Epithelial cell of esophagus (primary cell): ENCODE data around the gene IFNGR1.
A peak's percentile ranks its signal among the peaks of the same experiment; 100 is the strongest.

Experiments used
- DNase-seq: peaks from one replicate; pipeline ENCODE4 v3.0.0; 2010; ENCODE audit warnings: low read depth
- H3K4me3 ChIP-seq: 2 replicates; pipeline ENCODE4 v1.5.1; 2011; ENCODE audit warnings: mild to moderate bottlenecking, low read length, control low read depth
- TF ChIP-seq, protein P1 (sequence below): IDR thresholded peaks from 2 replicates; pipeline ENCODE4 v1.5.1; 2011; ENCODE audit warnings: low read depth, mild to moderate bottlenecking, low read length, control low read depth, inconsistent platforms; ENCODE audit not compliant: insufficient read depth; ENCODE audit errors: missing control alignments

The IFNGR1 gene

DNA sequence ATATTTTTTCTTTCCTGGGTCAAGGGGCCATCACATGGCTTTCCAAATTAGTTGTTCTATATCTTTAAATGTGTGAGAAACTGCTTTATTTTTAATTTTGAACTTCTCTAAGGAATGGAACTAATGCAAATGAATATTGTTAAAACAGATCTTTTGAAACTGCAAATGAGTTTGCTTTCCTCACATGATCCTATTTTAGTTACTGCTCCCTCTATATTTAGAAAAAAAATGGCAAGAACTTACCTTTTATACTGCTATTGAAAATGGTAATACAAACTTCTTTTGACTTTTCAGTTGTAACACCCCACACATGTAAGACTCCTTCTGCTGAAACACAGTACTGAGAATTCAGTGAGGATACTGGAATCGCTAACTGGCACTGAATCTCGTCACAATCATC is 15.9 kb downstream of the IFNGR1 start:
- TF ChIP-seq, protein P1, sequence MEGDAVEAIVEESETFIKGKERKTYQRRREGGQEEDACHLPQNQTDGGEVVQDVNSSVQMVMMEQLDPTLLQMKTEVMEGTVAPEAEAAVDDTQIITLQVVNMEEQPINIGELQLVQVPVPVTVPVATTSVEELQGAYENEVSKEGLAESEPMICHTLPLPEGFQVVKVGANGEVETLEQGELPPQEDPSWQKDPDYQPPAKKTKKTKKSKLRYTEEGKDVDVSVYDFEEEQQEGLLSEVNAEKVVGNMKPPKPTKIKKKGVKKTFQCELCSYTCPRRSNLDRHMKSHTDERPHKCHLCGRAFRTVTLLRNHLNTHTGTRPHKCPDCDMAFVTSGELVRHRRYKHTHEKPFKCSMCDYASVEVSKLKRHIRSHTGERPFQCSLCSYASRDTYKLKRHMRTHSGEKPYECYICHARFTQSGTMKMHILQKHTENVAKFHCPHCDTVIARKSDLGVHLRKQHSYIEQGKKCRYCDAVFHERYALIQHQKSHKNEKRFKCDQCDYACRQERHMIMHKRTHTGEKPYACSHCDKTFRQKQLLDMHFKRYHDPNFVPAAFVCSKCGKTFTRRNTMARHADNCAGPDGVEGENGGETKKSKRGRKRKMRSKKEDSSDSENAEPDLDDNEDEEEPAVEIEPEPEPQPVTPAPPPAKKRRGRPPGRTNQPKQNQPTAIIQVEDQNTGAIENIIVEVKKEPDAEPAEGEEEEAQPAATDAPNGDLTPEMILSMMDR, result no peak
- DNase-seq, result no peak
- no peak overlapping the region for H3K4me3 ChIP-seq

GRCh38 chr6:137202078-137202477 is 17.1 kb downstream of the IFNGR1 start:
- TF ChIP-seq, protein P1, result peak; percentile 54
- peak; percentile 28 for DNase-seq

DNA sequence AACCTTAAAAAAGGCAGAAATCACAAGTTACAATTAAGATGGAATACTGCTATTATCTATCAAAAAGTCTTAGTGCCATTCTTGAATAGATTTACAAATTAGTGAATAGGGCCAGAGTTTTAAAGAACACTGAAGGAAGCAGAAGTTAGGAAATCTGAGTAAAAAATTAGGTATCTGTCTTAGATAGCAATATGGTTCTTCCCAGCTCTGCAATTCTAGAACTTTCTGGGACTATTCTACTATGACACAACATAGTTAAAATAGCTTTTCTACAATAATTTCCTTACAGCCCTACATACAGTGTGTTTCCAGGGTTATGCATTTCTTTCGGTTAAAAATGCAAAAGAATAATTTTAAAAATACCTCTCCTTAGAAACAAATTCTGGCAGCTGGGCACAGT is 18.2 kb downstream of the IFNGR1 start:
- TF ChIP-seq, protein P1, result no peak
- DNase-seq, result no peak
- H3K4me3 ChIP-seq, result no peak overlapping the region

More at GRCh38 chr6:137202078-137202477, 17.1 kb downstream of the IFNGR1 start:
- H3K4me3 ChIP-seq, result no peak overlapping the region

- no peak for DNase-seq
- H3K4me3 ChIP-seq, result no peak overlapping the region
- TF ChIP-seq, protein P1, result no peak
Observed at GRCh38 chr6:137200288-137200687, 18.9 kb downstream of the IFNGR1 start.

DNA sequence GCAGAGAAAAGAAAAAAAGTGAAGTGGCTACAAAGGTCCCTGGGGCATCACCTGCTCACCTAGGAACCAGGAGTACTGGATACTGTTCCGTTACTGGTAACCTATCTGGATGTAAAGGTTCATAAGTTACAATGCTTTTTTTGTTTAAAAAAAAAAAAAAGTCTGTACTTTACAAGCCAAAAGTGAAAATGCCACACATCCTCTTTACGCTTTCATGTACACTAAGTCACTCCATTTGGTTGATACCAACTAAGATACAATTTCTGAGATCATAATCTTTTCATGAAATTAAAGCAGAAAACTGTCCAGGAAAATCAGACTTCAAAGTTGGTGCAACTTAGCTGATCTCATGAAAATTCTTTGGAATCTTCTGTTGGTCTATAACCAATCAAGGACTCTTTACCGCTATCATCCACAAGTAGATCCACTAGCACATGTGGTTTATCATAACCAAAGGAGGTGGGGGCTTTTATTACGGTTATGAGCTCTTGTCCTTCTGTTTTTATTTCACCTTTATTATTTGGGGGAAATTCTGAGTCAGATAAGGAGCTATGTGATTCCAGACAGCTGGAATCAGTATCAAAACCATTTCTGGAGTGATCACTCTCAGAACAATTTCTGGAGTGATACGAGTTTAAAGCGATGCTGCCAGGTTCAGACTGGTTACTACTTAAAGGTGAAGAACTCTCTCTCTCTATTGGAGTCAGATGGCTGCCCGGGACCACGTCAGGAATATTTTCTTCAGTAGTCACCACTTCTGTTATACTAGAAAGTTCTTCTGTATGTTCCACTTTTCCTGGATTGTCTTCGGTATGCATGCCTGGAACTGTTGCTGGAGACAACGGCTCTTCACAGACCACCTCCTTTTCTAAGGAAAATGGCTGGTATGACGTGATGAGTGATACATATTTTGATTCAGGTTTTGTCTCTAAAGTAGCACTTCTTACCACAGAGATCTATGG is 21.2 kb downstream of the IFNGR1 start:
- TF ChIP-seq, protein P1, result no peak
- H3K4me3 ChIP-seq, result no peak overlapping the region
- no peak for DNase-seq

- TF ChIP-seq, protein P1, result no peak
- DNase-seq, result no peak
- no peak overlapping the region for H3K4me3 ChIP-seq
Observed at GRCh38 chr6:137193256-137194070, 25.7 kb downstream of the IFNGR1 start.
